Peyer's patch (tissue), 4 donors: ENCODE data around the gene KEL. TPM values are rescaled to one million over a fixed set of nuclear protein-coding genes. Genes with fewer than 3 reads are reported as not detected.

Experiments
- DNase-seq, 3 donors: peaks; one replicate each; pipeline ENCODE4 v3.0.0-alpha.2; 2017 to 2019
- H3K27ac ChIP-seq, 4 donors: fragments of 200-600 bp; sonication (generic); one replicate each; pipeline ENCODE4 v1.5.1; 2016 to 2019
- H3K27me3 ChIP-seq, 2 donors: fragments of 200-600 bp; sonication (generic); one replicate each; pipeline ENCODE4 v1.5.1; 2019
- H3K36me3 ChIP-seq, 3 donors: fragments of 200-600 bp; sonication (generic); one replicate each; pipeline ENCODE4 v1.5.1; 2016 to 2019
- H3K4me1 ChIP-seq, 4 donors: fragments of 200-600 bp; sonication (generic); one replicate each; pipeline ENCODE4 v1.5.1; 2016 to 2019
- H3K4me3 ChIP-seq, 4 donors: fragments of 200-600 bp; sonication (generic); 1 replicate in 3 of 4; 2 replicates in 1 of 4; pipeline ENCODE4 v1.5.1; 2016 to 2019; ENCODE audit warnings: mild to moderate bottlenecking in 1 of 4
- H3K9me3 ChIP-seq, 4 donors: fragments of 200-600 bp; sonication (generic); one replicate each; pipeline ENCODE4 v1.5.1; 2016 to 2019; ENCODE audit warnings: mild to moderate bottlenecking in 1 of 4
- CTCF ChIP-seq, 6 experiments: fragments of 450-650 bp in 4 of 6; fragments of 200-600 bp in 2 of 6; sonication (generic) in 1 of 6; IDR thresholded peaks; one replicate each; pipeline ENCODE4 v1.5.1; 2017 to 2019; ENCODE audit warnings: antibody characterized with exemption in 6 of 6, mild to moderate bottlenecking in 3 of 6, moderate library complexity in 1 of 6
- POLR2A ChIP-seq, 2 donors: fragments of 450-650 bp; IDR thresholded peaks; one replicate each; pipeline ENCODE4 v1.5.1; 2017; ENCODE audit warnings: antibody characterized with exemption in 2 of 2, mild to moderate bottlenecking in 2 of 2, moderate library complexity in 2 of 2
- total RNA-seq, 4 donors: library from RNA; depleted of rRNA; stranded (reverse); fragments of >200 nt; gene quantifications; one replicate each; pipeline ENCODE4 v1.1.0, GENCODE V29; 2016

The KEL gene
- total RNA-seq, 4 donors from 2014 or later, result not detected

DNA sequence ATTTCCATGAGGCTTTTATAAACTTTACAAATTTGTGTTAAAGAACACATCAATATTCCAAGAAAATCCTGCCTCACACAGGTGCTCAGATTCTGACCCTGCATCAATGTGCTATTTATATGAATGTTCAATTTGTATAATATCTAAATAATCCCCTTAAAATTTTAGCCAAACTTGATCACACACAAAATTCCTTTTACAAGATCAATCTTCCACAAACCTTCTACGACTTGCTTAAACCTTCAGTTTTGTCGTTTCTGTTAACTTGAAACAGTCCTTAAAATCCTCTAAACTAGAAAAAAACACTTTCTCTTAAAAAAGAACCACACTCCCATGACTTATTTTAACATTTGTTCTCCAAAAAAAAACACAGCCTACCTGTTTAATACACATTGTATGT, 56.4 kb downstream of the KEL start:
- DNase-seq, result no peak
- Histone ChIP-seq H3K9me3 (peaks cover 0 to 7% (median 2%) of the 10 kb centered on the region in 4 donors), H3K27me3 (no peaks in the 10 kb centered on the region), H3K4me1 (peaks cover 0 to 10% (median 0%) of the 10 kb centered on the region in 4 donors), H3K27ac (no peak overlapping the region), H3K4me3 (no peak overlapping the region), H3K36me3 (no peaks in the 10 kb centered on the region)
- TF ChIP-seq POLR2A (IDR thresholded peaks at IDR 0.05) (no peak), CTCF (IDR thresholded peaks at IDR 0.05) (no peak)

DNA sequence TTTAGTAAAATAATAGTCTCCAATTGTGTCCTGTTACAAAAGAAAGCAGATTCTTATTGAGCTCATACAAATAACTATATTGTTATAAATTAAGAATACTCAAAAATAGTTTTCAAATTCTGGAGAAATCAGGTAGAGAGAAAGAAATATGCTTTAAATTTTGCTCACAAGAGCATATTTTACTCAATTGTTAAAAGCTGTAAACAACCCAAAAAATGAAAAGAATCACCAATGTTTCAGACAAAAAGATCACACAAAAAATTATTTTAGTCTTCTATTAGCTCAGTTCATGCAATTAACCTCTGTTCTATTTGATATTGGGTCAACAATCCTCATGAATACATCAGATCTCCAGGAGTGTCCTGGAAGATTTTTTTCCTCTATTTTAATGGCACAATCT, 58.0 kb downstream of the KEL start:
- Histone ChIP-seq H3K4me1 (peaks cover 0 to 2% (median 0%) of the 10 kb centered on the region in 4 donors), H3K27ac (no peak overlapping the region), H3K36me3 (no peaks in the 10 kb centered on the region), H3K9me3 (peaks cover 0 to 7% (median 2%) of the 10 kb centered on the region in 4 donors), H3K4me3 (no peak overlapping the region), H3K27me3 (no peaks in the 10 kb centered on the region)
- TF ChIP-seq CTCF (IDR thresholded peaks at IDR 0.05), result no peak
- TF ChIP-seq POLR2A (IDR thresholded peaks at IDR 0.05), result no peak
- DNase-seq, result no peak

- DNase-seq, result no peak
- H3K4me1 ChIP-seq, result no peaks in the 10 kb centered on the region
- H3K36me3 ChIP-seq, result no peaks in the 10 kb centered on the region
- no peak overlapping the region for H3K4me3 ChIP-seq
- H3K27me3 ChIP-seq, result no peaks in the 10 kb centered on the region
- H3K27ac ChIP-seq, result no peak overlapping the region
- peaks cover 0 to 7% (median 2%) of the 10 kb centered on the region in 4 donors for H3K9me3 ChIP-seq
- no peak for TF ChIP-seq POLR2A (IDR thresholded peaks at IDR 0.05)
- TF ChIP-seq CTCF (IDR thresholded peaks at IDR 0.05), result no peak
Measured at GRCh38 chr7:142901426-142902259, 60.5 kb downstream of the KEL start.

DNA sequence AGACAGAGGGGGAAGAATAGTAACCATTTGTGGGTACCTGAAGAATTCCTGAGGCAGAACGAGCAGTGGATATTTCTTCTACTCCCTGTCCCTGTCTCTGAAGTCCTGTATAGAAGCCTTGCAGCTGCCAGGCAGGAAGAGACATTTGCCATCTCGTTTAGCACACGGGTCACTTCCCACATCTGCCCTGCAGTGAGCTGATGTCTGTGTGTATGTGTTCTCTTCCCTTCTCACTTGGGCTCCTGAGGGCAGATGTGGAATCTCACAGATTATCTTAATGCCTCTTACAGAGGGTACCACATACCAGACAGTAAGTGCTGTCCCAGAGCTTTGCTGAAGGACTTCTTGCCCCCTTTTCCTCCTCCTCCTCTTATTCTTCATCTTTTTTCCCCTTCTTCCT, 62.5 kb downstream of the KEL start:
- no peak overlapping the region for H3K4me3 ChIP-seq
- TF ChIP-seq CTCF (IDR thresholded peaks at IDR 0.05) (no peak), POLR2A (IDR thresholded peaks at IDR 0.05) (no peak)
- H3K36me3 ChIP-seq, result no peaks in the 10 kb centered on the region
- H3K27me3 ChIP-seq, result no peaks in the 10 kb centered on the region
- no peak overlapping the region for H3K27ac ChIP-seq
- no peaks in the 10 kb centered on the region for H3K4me1 ChIP-seq
- no peak for DNase-seq
- H3K9me3 ChIP-seq, result peaks cover 0 to 6% (median 2%) of the 10 kb centered on the region in 4 donors

GRCh38 chr7:142898377-142899170, 63.6 kb downstream of the KEL start:
- DNase-seq, result no peak

More at GRCh38 chr7:142898377-142899170, 63.6 kb downstream of the KEL start:
- no peaks in the 10 kb centered on the region for H3K9me3 ChIP-seq
- no peak overlapping the region for H3K27ac ChIP-seq
- H3K27me3 ChIP-seq, result no peaks in the 10 kb centered on the region
- H3K4me1 ChIP-seq, result no peaks in the 10 kb centered on the region
- TF ChIP-seq CTCF (IDR thresholded peaks at IDR 0.05) (no peak), POLR2A (IDR thresholded peaks at IDR 0.05) (no peak)
- H3K36me3 ChIP-seq, result no peaks in the 10 kb centered on the region
- no peak overlapping the region for H3K4me3 ChIP-seq
